HG03558 (cell line): ENCODE results near the gene MACROD2.

Experiments used
- ATAC-seq: cut with Tn5 transposase; IDR thresholded peaks from one replicate; pipeline ENCODE4 v1.9.1; 2021; ENCODE audit warnings: moderate number of reproducible peaks; ENCODE audit not compliant: unreplicated experiment; ENCODE audit errors: extremely low read depth

The MACROD2 gene

DNA sequence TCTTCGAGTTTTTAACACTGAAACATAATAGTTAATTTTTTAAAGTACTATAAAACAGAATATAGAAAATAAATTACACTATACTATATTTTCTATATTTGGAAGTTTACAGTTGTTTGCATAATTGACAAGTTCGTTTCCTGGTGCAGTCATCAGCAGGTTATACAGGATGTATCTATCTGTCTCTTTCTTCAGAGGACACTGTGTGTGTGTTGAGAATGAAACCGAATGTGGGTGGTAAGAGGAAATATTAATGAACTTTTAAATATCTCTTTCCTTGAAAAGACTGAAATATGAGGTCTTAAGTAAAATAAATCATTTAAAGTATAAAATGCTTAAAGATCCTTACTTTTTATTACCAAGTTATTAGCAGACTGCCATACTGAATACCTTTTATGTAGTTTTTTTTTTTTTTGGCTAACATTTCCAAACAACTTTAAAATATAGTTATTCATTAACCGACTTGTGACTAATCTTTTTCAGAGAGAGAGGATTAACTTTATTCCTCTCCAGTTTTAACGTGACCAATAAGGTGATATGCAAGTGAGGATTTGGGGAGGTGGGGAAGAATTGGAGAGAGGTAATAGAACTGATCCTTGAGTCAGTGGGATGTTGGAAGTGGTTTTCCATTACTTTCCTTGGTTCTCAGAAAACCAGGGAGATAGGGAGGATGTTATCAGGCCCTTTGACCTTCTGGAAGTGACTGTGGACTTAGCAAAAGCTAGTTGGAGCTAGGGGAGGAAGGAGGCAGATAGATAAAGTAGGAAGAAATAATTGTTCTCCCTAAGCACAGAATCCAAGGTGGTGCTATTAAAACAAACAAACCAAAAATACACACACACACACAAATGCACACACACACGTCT, 722.1 kb downstream of the MACROD2 start:
- ATAC-seq: peak; percentile 84

DNA sequence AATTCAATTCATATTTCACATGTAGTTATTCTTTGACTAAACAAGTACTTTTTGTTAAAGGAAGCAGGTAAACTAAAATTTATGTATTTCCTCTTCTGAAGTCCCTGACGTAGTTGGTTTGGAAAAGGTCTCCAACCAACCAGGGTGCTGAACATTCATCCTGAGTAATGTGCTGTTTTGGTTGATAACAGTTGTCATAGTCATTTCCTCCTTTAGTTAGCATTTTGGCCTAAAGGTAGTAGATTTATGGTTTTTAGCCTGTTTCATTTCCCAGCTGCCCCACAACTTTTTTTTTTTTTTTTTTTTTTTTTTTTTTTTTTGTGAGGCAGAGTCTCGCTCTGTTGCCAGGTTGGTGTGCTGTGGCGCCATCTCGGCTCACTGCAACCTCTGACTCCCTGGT, 724.9 kb downstream of the MACROD2 start:
- ATAC-seq: no peak

- no peak for ATAC-seq
These were observed 726.7 kb downstream of the MACROD2 start for GRCh38 chr20:14721926-14722452.

DNA sequence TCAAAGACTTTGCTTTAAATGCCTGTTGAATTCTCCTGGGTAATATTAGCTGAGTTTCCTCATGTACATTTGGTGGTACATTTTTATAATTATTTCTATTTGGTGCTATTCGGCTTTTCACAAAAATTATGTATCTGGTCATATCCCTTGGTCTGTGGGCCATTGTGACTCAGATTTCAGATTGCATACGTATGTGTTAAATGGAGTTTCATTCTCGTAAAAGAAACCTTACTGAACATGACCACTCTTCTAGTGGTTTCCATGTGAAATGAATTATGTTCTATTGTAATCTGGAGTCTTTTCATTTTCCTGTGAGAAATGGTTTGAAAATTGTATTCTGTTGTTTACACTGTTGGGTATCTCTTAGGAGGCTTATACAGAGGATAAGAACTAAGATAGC, 728.3 kb downstream of the MACROD2 start:
- no peak for ATAC-seq

DNA sequence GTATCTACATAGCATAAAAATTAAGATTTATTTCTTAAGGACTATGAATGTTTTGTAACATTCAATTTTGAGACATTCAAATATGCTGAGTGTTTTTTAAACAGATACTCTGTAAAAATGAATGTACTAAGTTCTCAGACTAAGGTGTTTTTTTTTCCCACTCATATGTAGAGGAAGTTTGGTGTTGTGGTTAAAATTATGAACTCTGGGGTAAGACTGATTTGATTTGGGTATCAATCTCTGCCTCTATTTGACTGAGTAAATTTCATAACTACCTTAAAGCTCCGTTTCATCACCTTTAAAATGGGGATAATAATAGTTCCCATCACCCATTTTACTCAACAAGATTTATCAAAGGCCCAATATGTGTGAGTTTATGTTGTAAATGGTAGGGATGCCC, 728.7 kb downstream of the MACROD2 start:
- no peak for ATAC-seq

DNA sequence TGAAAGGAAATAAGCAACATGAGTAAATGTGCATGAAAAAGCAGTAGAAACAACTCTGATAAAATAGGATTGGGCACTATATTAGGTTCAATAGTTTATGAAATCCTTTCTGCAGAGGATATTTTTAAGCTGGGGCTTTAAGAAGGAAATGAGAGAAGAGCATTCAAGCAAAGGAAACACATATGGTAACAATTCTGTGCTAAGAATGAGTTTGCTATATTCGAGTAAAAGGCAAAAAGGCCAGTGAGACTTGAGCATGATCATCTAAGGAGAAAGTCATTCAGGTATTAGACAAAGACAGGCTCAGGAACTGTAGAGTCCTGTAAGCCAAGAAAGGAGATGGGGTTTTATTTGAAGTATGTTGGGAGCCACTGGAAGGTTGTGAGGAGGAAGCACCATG, 729.2 kb downstream of the MACROD2 start:
- no peak for ATAC-seq

- no peak for ATAC-seq
These were observed 731.3 kb downstream of the MACROD2 start for GRCh38 chr20:14726591-14726990.

GRCh38 chr20:14727485-14728150, 732.3 kb downstream of the MACROD2 start:
- no peak for ATAC-seq

- no peak for ATAC-seq
These were observed 734.1 kb downstream of the MACROD2 start for GRCh38 chr20:14729390-14729789.

GRCh38 chr20:14732343-14732742, 737.0 kb downstream of the MACROD2 start:
- ATAC-seq: no peak

DNA sequence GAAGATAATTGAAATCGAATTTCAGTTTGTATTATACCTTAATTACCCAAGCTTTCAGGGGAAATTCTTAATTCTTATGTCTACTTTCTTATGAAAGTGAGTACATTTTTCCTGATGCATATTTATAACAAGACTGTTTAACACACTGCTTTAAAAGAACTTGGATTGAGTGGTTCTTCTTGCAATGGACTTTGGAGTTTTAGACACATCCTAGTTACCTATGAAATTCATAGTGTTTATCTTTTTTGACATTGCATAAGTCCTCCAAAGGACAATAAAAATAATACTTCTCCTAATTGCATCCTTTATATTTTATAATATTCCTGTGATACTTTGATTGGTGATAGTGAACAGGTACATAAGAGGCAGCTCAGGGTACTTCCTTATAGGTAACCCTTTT, 737.7 kb downstream of the MACROD2 start:
- no peak for ATAC-seq

DNA sequence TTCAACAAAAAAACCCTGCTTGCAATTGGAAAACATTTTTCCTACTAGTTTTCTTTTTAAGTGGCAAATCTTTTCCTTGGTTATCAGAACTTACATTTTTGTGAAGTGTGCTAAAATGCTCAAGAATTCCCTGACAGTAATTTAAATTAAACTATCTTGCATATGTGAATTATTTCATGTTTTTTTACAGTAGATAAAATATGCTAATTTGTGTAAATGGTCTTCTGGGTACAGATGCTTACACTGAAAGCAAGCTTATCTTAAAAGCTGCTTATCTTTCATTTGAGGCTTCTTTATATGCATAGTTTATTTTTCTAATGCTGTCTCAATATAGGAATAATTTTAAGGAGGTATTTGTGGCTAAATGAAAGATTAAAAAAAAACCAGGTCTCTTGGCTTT, 745.1 kb downstream of the MACROD2 start:
- ATAC-seq: no peak

DNA sequence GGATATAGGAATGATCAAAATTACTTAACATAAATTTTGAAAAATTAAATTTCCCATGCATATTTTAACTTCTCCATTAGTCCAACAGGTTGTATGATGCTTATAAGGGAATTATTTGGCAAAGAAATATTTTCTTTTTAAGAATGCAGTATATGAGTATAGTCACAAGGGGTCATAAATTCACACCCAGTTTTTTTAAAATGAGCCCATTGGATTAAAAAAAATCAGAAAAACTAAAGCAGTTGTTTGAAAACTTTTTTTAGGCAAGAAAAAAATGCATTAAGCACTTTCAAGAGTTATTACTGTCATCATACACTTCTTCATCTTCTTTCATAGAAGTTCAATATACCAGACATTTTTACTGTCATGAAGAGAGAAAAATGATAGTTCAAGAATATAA, 746.3 kb downstream of the MACROD2 start:
- no peak for ATAC-seq

DNA sequence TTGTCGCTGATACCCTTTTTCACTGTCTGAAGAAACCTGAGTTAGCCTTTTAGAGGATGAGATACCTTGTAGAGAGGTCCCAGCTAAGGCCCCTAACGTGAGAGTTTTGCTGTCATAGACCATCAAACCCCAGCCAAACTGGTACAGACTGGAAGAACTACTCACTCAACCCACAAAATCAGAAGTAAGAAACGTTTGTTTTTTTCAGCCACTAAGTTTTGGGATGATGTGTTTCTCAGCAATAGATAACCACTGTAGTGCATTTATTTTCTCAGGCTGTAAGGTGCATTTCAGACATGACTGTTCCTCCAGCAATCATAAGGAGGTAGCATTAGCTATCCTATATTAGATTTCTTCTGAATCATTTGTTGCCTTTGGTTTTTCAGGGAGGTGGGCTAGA, 749.4 kb downstream of the MACROD2 start:
- ATAC-seq: peak; percentile 87

GRCh38 chr20:14745830-14746229, 750.5 kb downstream of the MACROD2 start:
- no peak for ATAC-seq

- ATAC-seq: no peak
These were observed 755.9 kb downstream of the MACROD2 start for GRCh38 chr20:14751191-14751590.

GRCh38 chr20:14757728-14758127, 762.4 kb downstream of the MACROD2 start:
- no peak for ATAC-seq

- ATAC-seq: no peak
These were observed 763.0 kb downstream of the MACROD2 start for GRCh38 chr20:14758356-14758755.

DNA sequence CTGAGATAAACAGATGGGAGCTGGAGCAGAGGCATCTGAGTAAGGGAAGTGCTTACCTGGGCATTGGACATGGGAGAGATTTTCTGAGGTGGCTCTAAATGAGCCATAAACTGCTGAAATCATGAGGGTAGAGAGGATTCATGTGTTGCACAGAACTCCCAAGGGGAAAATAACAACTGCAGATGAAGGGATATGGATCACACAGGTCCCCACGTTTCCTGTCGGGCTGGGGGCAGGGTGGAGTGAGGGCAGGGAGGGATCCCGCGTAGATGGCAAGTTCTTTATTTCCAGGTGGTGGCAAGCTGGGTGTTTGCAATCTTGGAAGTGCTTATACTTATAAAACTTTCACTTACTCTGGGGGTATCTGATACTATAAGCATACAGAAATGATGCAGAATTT, 764.7 kb downstream of the MACROD2 start:
- no peak for ATAC-seq

- no peak for ATAC-seq
These were observed 766.6 kb downstream of the MACROD2 start for GRCh38 chr20:14761903-14762302.

GRCh38 chr20:14764511-14765369, 769.4 kb downstream of the MACROD2 start:
- ATAC-seq: no peak
